HEK293 (cell line): ENCODE measurements around the gene CACNA1D.

ENCODE experiments used
- CTCF ChIA-PET: fragments of 350-600 bp; formaldehyde crosslinking; extraction: SDS; loops from one replicate; lab custom pipeline; 2021; ENCODE audit warnings: antibody characterized with exemption; lab: Yijun Ruan, JAX
- POLR2A ChIA-PET: fragments of 300-600 bp; formaldehyde crosslinking; extraction: SDS; loops from one replicate; lab custom pipeline; 2020; ENCODE audit warnings: antibody characterized with exemption, inconsistent platforms; lab: Yijun Ruan, JAX
- H3K27ac ChIP-seq: fragments of 200-500 bp; sonication (Bioruptor generic); 2 replicates; pipeline ENCODE4 v1.5.1; 2014; ENCODE audit warnings: low read depth, low read length, control low read depth, inconsistent platforms; ENCODE audit errors: extremely low read depth
- H3K36me3 ChIP-seq, 2 experiments: fragments of 200-500 bp in 1 of 2; sonication (Bioruptor generic) in 1 of 2; 1 replicate in 1 of 2; 2 replicates in 1 of 2; pipeline ENCODE4 v1.5.1; 2014 to 2017; ENCODE audit warnings: inconsistent platforms in 2 of 2, low read length in 2 of 2; ENCODE audit not compliant: control insufficient read depth in 2 of 2, insufficient read depth in 1 of 2
- H3K4me1 ChIP-seq: fragments of 200-500 bp; sonication (Bioruptor generic); 2 replicates; pipeline ENCODE4 v1.5.1; 2014; ENCODE audit warnings: mild to moderate bottlenecking, low read length, inconsistent platforms; ENCODE audit not compliant: control insufficient read depth, insufficient read depth
- H3K4me3 ChIP-seq: 2 replicates; pipeline ENCODE4 v1.5.1; 2011; ENCODE audit warnings: low read depth, mild to moderate bottlenecking, control low read depth, low read length, moderate library complexity
- H3K9me3 ChIP-seq: fragments of 200-500 bp; sonication (Bioruptor generic); 2 replicates; pipeline ENCODE4 v1.5.1; 2014; ENCODE audit warnings: low read depth, low read length, inconsistent platforms; ENCODE audit not compliant: control insufficient read depth, insufficient read depth
- GLI2 ChIP-seq: fragments of 450-650 bp; formaldehyde crosslinking; IDR thresholded peaks from 2 replicates; pipeline ENCODE4; 2017; ENCODE audit warnings: missing biosample characterization, missing genetic modification characterization, low read depth, borderline replicate concordance
- WT1 ChIP-seq: fragments of 450-650 bp; formaldehyde crosslinking; IDR thresholded peaks from 2 replicates; pipeline ENCODE4 v1.5.1; 2016; ENCODE audit warnings: missing biosample characterization, missing genetic modification characterization
- ZNF391 ChIP-seq: fragments of 450-650 bp; formaldehyde crosslinking; IDR thresholded peaks from 2 replicates; pipeline ENCODE4 v1.5.1; 2016; ENCODE audit warnings: low read depth, missing biosample characterization, missing genetic modification characterization, borderline replicate concordance
- ZNF394 ChIP-seq: fragments of 450-650 bp; formaldehyde crosslinking; IDR thresholded peaks from 2 replicates; pipeline ENCODE4 v1.5.1; 2016; ENCODE audit warnings: missing biosample characterization, missing genetic modification characterization, mild to moderate bottlenecking, moderate library complexity, borderline replicate concordance
- ZNF423 ChIP-seq: fragments of 450-650 bp; formaldehyde crosslinking; IDR thresholded peaks from 2 replicates; pipeline ENCODE4 v1.5.1; 2016; ENCODE audit warnings: missing biosample characterization, missing genetic modification characterization
- ZNF426 ChIP-seq: fragments of 450-650 bp; formaldehyde crosslinking; IDR thresholded peaks from 2 replicates; pipeline ENCODE4 v1.5.1; 2017; ENCODE audit warnings: missing biosample characterization, missing genetic modification characterization, mild to moderate bottlenecking, inconsistent platforms, moderate library complexity
- ZNF433 ChIP-seq: fragments of 450-650 bp; formaldehyde crosslinking; IDR thresholded peaks from 2 replicates; pipeline ENCODE4 v1.5.1; 2016; ENCODE audit warnings: missing biosample characterization, missing genetic modification characterization, low read depth
- ZNF571 ChIP-seq: fragments of 450-650 bp; formaldehyde crosslinking; IDR thresholded peaks from 2 replicates; pipeline ENCODE4 v1.5.0; 2017; ENCODE audit warnings: missing biosample characterization, missing genetic modification characterization
- ZNF660 ChIP-seq: fragments of 450-650 bp; IDR thresholded peaks from 2 replicates; pipeline ENCODE4 v1.5.1; 2018; ENCODE audit warnings: missing biosample characterization, mild to moderate bottlenecking, missing genetic modification characterization
- ZNF76 ChIP-seq: fragments of 450-650 bp; formaldehyde crosslinking; IDR thresholded peaks from 2 replicates; pipeline ENCODE4; 2016; ENCODE audit warnings: low read depth, missing biosample characterization, missing genetic modification characterization, borderline replicate concordance
- TF ChIP-seq, protein P1 (sequence below): fragments of 450-650 bp; formaldehyde crosslinking; IDR thresholded peaks from 2 replicates; pipeline ENCODE4 v1.5.1; 2017; ENCODE audit warnings: missing biosample characterization, missing genetic modification characterization
- TF ChIP-seq, protein P2 (sequence below): fragments of 450-650 bp; formaldehyde crosslinking; IDR thresholded peaks from 2 replicates; pipeline ENCODE4 v1.5.1; 2016; ENCODE audit warnings: missing biosample characterization, missing genetic modification characterization
- TF ChIP-seq, protein P3 (sequence below): fragments of 450-650 bp; formaldehyde crosslinking; IDR thresholded peaks from 2 replicates; pipeline ENCODE4 v1.5.1; 2016; ENCODE audit warnings: missing biosample characterization, missing genetic modification characterization, borderline replicate concordance
- TF ChIP-seq, protein P4 (sequence below): fragments of 450-650 bp; formaldehyde crosslinking; IDR thresholded peaks from 2 replicates; pipeline ENCODE4 v1.5.1; 2016; ENCODE audit warnings: missing biosample characterization, missing genetic modification characterization

The CACNA1D gene

DNA sequence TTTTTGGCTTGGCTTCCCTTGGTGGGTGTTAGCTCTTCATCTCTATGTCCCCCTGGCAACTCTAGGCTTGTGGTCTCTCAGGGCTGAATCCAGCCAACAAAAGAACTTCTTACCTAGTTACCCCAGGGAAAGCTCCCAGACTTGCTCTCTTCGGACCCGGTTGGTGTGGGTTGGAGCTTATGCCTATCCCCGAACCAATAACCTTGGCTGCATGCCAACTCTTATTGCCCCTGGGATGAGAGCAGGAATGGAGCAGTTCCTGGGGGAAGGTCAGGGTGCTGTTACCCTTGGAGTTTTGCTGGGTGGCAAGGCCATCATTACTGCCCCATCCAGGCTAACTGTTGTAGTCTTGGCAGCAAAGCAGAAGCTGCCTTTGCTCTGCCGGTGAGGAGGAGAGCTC is 147.8 kb downstream of the CACNA1D start:
- Histone ChIP-seq H3K27ac (no peak overlapping the region), H3K9me3 (no peaks in the 10 kb centered on the region), H3K4me1 (no peaks in the 10 kb centered on the region), H3K4me3 (no peak overlapping the region), H3K36me3 (no peaks in the 10 kb centered on the region)
- POLR2A ChIA-PET = no interaction called here
- TF ChIP-seq, protein P1, sequence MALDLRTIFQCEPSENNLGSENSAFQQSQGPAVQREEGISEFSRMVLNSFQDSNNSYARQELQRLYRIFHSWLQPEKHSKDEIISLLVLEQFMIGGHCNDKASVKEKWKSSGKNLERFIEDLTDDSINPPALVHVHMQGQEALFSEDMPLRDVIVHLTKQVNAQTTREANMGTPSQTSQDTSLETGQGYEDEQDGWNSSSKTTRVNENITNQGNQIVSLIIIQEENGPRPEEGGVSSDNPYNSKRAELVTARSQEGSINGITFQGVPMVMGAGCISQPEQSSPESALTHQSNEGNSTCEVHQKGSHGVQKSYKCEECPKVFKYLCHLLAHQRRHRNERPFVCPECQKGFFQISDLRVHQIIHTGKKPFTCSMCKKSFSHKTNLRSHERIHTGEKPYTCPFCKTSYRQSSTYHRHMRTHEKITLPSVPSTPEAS (tag by site-specific recombination) = no peak
- TF ChIP-seq, protein P2, sequence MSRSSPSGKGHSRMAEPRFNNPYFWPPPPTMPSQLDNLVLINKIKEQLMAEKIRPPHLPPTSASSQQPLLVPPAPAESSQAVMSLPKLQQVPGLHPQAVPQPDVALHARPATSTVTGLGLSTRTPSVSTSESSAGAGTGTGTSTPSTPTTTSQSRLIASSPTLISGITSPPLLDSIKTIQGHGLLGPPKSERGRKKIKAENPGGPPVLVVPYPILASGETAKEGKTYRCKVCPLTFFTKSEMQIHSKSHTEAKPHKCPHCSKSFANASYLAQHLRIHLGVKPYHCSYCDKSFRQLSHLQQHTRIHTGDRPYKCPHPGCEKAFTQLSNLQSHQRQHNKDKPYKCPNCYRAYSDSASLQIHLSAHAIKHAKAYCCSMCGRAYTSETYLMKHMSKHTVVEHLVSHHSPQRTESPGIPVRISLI = no peak
- TF ChIP-seq ZNF423 (tag by site-specific recombination) (no peak), ZNF426 (tag by site-specific recombination) (no peak), GLI2 (tag by site-specific recombination) (no peak), ZNF660 (tag by site-specific recombination) (no peak), WT1 (tag by site-specific recombination) (no peak), ZNF76 (tag by site-specific recombination) (no peak), ZNF394 (tag by site-specific recombination) (no peak), ZNF571 (tag by site-specific recombination) (no peak), ZNF433 (tag by site-specific recombination) (no peak)
- TF ChIP-seq, protein P3, sequence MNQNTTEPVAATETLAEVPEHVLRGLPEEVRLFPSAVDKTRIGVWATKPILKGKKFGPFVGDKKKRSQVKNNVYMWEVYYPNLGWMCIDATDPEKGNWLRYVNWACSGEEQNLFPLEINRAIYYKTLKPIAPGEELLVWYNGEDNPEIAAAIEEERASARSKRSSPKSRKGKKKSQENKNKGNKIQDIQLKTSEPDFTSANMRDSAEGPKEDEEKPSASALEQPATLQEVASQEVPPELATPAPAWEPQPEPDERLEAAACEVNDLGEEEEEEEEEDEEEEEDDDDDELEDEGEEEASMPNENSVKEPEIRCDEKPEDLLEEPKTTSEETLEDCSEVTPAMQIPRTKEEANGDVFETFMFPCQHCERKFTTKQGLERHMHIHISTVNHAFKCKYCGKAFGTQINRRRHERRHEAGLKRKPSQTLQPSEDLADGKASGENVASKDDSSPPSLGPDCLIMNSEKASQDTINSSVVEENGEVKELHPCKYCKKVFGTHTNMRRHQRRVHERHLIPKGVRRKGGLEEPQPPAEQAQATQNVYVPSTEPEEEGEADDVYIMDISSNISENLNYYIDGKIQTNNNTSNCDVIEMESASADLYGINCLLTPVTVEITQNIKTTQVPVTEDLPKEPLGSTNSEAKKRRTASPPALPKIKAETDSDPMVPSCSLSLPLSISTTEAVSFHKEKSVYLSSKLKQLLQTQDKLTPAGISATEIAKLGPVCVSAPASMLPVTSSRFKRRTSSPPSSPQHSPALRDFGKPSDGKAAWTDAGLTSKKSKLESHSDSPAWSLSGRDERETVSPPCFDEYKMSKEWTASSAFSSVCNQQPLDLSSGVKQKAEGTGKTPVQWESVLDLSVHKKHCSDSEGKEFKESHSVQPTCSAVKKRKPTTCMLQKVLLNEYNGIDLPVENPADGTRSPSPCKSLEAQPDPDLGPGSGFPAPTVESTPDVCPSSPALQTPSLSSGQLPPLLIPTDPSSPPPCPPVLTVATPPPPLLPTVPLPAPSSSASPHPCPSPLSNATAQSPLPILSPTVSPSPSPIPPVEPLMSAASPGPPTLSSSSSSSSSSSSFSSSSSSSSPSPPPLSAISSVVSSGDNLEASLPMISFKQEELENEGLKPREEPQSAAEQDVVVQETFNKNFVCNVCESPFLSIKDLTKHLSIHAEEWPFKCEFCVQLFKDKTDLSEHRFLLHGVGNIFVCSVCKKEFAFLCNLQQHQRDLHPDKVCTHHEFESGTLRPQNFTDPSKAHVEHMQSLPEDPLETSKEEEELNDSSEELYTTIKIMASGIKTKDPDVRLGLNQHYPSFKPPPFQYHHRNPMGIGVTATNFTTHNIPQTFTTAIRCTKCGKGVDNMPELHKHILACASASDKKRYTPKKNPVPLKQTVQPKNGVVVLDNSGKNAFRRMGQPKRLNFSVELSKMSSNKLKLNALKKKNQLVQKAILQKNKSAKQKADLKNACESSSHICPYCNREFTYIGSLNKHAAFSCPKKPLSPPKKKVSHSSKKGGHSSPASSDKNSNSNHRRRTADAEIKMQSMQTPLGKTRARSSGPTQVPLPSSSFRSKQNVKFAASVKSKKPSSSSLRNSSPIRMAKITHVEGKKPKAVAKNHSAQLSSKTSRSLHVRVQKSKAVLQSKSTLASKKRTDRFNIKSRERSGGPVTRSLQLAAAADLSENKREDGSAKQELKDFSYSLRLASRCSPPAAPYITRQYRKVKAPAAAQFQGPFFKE = no peak
- TF ChIP-seq, protein P4, sequence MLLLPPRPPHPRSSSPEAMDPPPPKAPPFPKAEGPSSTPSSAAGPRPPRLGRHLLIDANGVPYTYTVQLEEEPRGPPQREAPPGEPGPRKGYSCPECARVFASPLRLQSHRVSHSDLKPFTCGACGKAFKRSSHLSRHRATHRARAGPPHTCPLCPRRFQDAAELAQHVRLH (tag by site-specific recombination) = no peak
- CTCF ChIA-PET = interaction anchor here (0.5 kb wide), 1 partner anchor 1984 kb away, joined by 3 read pairs; no protein-coding TSS in a partner anchor

DNA sequence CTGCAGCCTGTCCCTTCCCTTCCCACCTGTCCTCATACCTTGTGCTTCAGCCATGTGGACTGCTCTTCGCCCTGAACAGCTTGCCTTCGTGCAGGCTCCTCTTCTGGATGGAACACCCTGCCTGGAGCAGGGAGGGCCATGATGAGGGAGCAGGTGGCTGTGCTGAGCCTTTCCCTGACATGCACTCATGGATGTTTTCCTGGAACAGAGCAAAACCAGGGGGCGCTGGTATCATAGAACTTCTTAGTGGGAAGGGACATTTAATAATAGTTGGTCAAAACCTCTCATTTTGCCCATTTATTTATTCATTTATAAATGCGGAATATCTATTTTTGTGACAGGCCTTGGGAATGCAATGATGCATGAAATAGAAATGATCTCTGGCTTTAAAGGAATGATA is 149.3 kb downstream of the CACNA1D start:
- H3K4me3 ChIP-seq = no peak overlapping the region
- H3K36me3 ChIP-seq = no peaks in the 10 kb centered on the region
- H3K27ac ChIP-seq = no peak overlapping the region
- H3K9me3 ChIP-seq = no peaks in the 10 kb centered on the region
- TF ChIP-seq ZNF391 (tag by site-specific recombination) = no peak
- ChIA-PET CTCF (interaction anchor here (1.1 kb wide), 1 partner anchor 21 kb away, joined by 3 read pairs; no protein-coding TSS in a partner anchor), POLR2A (no interaction called here)
- no peaks in the 10 kb centered on the region for H3K4me1 ChIP-seq
